Stimulated activated CD4-positive, alpha-beta T cell treated with anti-CD3 and anti-CD28 coated beads, TNF-alpha, amount 100 ng/mL, for 4 hours (primary cell): ENCODE data around the gene OR56A4.

Experiments
- DNase-seq, 3 experiments: peaks; one replicate each; pipeline ENCODE4 v3.0.0-alpha.2; 2020; ENCODE audit warnings: low read depth in 3 of 3

Gene OR56A4, protein sequence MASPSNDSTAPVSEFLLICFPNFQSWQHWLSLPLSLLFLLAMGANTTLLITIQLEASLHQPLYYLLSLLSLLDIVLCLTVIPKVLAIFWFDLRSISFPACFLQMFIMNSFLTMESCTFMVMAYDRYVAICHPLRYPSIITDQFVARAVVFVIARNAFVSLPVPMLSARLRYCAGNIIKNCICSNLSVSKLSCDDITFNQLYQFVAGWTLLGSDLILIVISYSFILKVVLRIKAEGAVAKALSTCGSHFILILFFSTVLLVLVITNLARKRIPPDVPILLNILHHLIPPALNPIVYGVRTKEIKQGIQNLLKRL

DNA sequence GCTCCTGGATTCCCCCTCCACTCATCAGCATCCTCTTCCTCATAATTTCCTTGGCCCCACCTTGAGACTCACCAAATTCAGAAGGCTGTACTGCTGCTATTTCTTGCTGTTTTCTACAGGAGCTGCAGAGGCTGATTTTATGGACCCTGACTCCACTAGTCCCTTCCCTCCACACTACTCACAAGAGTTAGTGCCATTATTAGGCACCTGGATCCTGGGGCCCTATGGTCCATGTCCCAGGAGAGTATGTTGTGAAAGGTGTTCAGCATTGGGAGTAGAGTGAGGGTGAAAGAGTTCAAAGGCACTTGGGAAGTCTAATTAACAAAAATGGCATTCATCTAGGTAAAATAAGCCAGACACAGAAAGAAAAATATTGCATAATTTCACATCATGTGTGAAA, at the start of gene OR56A4:
Gene OR56A4 (minus strand): TSS at position 101 of the 400 bp plus-strand sequence. CDS start 3,954 bp downstream, outside the sequence.
- DNase-seq: no peak

- DNase-seq: no peak
These were observed 48.8 kb upstream of the OR56A4 start for GRCh38 chr11:6055569-6055968.

DNA sequence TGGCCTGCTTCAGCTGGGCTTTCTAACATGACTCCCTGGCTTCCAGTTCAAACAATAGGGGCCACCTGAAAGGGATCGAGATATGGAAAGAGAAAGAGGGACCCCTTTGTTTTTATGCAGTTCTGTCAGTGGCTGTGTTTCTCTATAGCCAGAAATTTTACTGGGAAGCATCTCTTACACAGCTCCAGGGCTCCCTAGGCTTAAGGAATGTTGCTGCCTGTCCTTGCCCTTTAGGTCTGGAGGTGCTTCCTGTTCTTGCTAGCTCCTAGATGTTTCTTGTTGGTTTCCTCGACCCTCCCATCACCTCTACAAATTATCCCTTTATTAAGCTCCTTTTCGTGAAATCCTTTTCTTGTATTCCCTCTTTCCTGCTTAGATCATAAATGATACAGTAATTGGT, 45.6 kb upstream of the OR56A4 start:
- DNase-seq: no peak

- no peak for DNase-seq
These were observed 34.1 kb upstream of the OR56A4 start for GRCh38 chr11:6040874-6041273.

- DNase-seq: no peak
These were observed 24.1 kb upstream of the OR56A4 start, which contains the start of gene OR56A1 for GRCh38 chr11:6030708-6031405. TSS of gene OR56A1 (minus strand) at chr11:6030758. CDS start at chr11:6027692, 3,066 bp downstream.

DNA sequence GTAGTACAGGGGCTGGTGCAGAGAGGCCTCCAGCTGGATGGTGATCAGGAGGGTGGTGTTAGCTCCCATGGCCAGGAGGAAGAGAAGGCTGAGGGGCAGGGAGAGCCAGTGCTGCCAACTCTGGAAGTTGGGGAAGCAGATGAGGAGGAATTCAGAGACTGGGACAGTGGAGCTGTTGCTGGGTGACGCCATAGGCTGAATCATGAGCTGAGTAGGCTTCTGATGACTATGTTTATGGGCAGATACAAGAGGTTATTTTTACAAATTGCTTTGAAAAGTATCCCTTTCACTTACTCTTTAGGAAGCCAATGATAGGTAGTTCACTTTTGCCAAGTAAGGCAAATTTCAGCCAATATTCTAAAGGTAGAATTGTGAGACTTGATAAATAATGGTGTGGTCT, 20.8 kb upstream of the OR56A4 start:
- DNase-seq: no peak

GRCh38 chr11:6025056-6025455, 18.3 kb upstream of the OR56A4 start:
- DNase-seq: no peak

DNA sequence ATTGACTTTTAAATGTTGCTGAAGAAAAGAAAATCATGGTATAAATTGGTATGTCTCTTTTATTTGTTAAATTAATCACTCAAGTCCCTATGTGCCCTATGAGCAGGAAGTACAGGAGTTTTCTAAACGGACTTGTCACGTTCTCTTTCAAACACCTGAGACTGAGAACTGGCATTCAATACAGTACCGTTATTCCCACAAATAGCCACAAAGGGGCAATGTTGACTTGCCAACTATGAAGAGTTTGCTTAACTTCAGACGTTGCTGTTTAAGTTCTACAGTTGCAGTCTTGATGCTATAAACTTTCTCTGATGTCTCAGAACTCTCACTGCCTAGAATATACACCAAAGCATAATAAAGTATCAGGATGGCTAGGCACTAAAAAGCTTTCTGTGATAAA, 16.2 kb upstream of the OR56A4 start:
- DNase-seq: no peak

DNA sequence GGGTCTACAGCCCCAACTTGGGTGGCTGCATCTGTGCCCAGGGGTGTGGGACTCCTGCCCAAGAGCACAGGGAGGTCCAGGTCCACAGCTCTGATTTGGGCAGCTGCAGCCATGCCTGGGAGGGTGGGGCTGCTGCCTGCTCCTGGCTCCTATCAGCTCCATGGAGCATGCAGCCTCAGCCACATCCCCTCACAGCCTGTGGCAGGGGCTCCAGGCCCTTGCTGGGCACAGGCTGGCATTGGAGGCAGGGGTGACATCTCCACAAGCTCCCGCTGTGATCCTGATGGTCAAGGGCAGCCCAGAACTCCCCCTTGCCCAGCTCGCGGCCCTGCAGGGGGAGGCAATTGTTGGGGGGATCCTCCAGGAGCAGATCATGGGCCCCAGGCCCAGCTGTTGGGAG, 6.3 kb upstream of the OR56A4 start:
- no peak for DNase-seq

- no peak for DNase-seq
These were observed 5.4 kb upstream of the OR56A4 start for GRCh38 chr11:6012035-6012668.

- no peak for DNase-seq
These were observed 351 bp downstream of the OR56A4 start for GRCh38 chr11:6006395-6006794.

- DNase-seq: no peak
These were observed 4.5 kb downstream of the OR56A4 start for GRCh38 chr11:6002202-6002699.

GRCh38 chr11:5994791-5995190, 12.0 kb downstream of the OR56A4 start:
- DNase-seq: no peak

- no peak for DNase-seq
These were observed 14.0 kb downstream of the OR56A4 start for GRCh38 chr11:5992604-5993251.

DNA sequence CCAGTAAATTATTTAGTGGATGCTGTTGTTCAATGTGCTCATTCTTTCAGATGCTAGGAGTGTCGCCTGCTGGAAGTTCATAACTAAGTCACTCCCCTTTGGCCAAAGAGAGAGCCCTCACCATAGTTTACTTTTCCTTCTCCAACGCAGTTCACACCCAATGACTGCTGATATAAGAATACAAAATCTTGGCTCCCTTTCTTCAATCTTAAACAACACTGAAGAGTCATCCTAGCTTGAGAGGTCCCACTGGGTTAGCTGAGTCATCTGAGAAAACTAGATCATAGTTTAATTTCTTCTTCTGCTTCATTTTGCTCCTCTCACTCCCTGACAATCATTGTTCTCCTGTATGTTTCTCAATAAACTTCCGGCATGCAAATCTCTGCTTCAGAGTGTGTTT, 14.6 kb downstream of the OR56A4 start:
- no peak for DNase-seq

DNA sequence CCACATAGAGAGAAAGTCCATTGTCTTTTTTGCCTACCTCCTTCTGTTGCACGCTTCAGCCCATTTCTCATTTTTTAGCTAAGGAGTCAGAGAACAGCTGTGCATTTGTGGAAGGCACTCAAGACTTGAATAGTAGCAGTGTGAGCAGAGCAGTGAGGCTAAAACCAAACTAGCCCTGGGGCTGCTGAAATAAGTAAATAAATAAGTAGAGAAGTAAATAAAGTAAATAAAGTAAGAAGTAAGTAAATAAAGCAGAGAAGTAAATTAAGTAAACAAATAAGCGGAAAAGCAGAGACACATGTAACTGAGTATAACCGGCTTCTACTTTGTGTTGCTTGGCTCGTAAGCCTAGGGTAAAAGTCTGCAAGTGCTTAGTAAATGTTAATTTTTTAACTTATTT, 17.5 kb downstream of the OR56A4 start:
- no peak for DNase-seq

DNA sequence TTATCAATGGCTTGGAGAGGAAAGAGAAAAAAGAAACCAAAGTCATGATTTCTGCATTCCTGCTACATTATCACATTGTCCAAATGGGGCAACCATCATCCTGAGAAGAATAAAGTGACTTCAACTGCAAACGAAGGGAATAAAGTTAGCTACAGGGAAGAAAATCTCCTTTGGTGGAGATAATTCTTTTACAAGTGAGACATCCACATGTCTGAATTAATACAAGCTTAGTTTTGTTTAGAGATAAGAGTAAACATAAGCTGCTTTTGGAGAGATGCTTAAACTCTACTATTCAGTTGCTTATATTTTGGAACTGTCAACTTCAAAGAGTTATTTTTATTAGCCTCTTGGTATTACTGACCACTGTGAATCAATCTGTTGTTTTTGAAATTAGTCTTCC, 19.9 kb downstream of the OR56A4 start, which contains the start of gene OR52L1:
Gene OR52L1 (minus strand): TSS at position 101 of the 400 bp plus-strand sequence. CDS start 55 bp downstream, at position 46.
- no peak for DNase-seq

GRCh38 chr11:5983443-5983842, 23.3 kb downstream of the OR56A4 start:
- no peak for DNase-seq

GRCh38 chr11:5973530-5973929, 33.2 kb downstream of the OR56A4 start:
- no peak for DNase-seq

DNA sequence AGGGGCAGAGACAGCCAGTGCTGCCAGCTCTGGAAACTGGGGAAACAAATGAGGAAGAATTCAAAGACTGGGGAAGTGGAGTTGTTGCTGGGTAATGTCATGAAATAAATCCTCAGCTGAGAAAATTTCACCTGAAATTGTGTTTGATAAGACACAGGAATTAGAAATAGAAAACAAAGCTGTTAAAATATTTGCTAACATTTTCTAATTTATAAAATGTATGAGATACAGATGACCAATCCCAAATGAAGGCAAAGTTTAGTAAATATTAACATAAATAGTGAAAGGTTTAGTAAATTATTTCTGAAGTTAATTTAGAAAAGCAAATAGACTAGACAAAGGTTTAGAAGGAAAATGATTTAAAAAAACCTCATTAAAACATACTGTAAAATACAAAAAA, 38.4 kb downstream of the OR56A4 start, which contains the start of gene OR56A5:
Gene OR56A5 (minus strand): TSS at position 101 of the 400 bp plus-strand sequence. CDS start 0 bp downstream, at position 101.
- DNase-seq: no peak

GRCh38 chr11:5967708-5968107, 39.0 kb downstream of the OR56A4 start:
- DNase-seq: no peak

DNA sequence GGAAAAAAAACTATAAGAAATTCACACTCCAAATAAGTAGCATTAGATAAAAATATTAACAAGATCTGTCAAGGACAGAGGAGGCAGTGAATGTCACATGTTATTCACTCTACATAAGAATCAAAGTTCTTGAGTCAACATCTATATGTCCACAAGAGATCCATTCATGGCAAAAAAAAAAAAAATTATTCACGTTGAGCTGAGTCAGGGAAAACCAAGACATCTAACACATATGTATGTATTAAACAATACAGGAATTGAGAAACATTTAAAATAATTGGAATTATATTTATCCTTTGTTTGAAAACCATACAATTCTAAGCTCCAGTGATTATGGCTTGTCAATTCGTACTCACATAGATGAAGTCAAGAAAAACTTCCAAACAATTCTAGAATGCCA, 39.8 kb downstream of the OR56A4 start:
- no peak for DNase-seq
